CD4-positive, alpha-beta T cell treated with Interleukin-2 at 100 ng/mL for 4 hours (primary cell): ENCODE measurements around the gene LIX1.
"Not testable (repeated sequence)": the region's sequence is repeated elsewhere in the genome, so short reads cannot be mapped to it uniquely, and the experiment has no call there.

ENCODE experiments used
- DNase-seq: peaks from one replicate; pipeline ENCODE4 v3.0.0-alpha.2; 2020; ENCODE audit warnings: low spot score

Gene LIX1

GRCh38 chr5:97141031-97141430, 1.4 kb downstream of the LIX1 start:
- no peak for DNase-seq

- not testable (repeated sequence) for DNase-seq
These were observed 2.2 kb downstream of the LIX1 start for GRCh38 chr5:97140250-97140649.

- no peak for DNase-seq
These were observed 5.9 kb downstream of the LIX1 start for GRCh38 chr5:97136475-97136874.

- no peak for DNase-seq
These were observed 6.5 kb downstream of the LIX1 start for GRCh38 chr5:97135868-97136267.

GRCh38 chr5:97134634-97135033, 7.8 kb downstream of the LIX1 start:
- DNase-seq = no peak

GRCh38 chr5:97133101-97133500, 9.3 kb downstream of the LIX1 start:
- no peak for DNase-seq

GRCh38 chr5:97131921-97132320, 10.5 kb downstream of the LIX1 start:
- DNase-seq = no peak

GRCh38 chr5:97131139-97131710, 11.2 kb downstream of the LIX1 start:
- no peak for DNase-seq

GRCh38 chr5:97127727-97128126, 14.7 kb downstream of the LIX1 start:
- DNase-seq = no peak

GRCh38 chr5:97125125-97125683, 17.2 kb downstream of the LIX1 start:
- no peak for DNase-seq

GRCh38 chr5:97124335-97124734, 18.1 kb downstream of the LIX1 start:
- DNase-seq = no peak

- DNase-seq = no peak
These were observed 20.6 kb downstream of the LIX1 start for GRCh38 chr5:97121848-97122247.

- no peak for DNase-seq
These were observed 22.2 kb downstream of the LIX1 start for GRCh38 chr5:97120195-97120594.

GRCh38 chr5:97119007-97119390, 23.4 kb downstream of the LIX1 start:
- DNase-seq = no peak

- DNase-seq = no peak
These were observed 24.0 kb downstream of the LIX1 start for GRCh38 chr5:97118261-97119006.

- no peak for DNase-seq
These were observed 26.5 kb downstream of the LIX1 start for GRCh38 chr5:97115932-97116331.

- DNase-seq = no peak
These were observed 30.2 kb downstream of the LIX1 start for GRCh38 chr5:97112230-97112629.

GRCh38 chr5:97111616-97112015, 30.8 kb downstream of the LIX1 start:
- no peak for DNase-seq

- DNase-seq = no peak
These were observed 31.4 kb downstream of the LIX1 start for GRCh38 chr5:97111004-97111403.

GRCh38 chr5:97107318-97107717, 35.1 kb downstream of the LIX1 start:
- no peak for DNase-seq

- DNase-seq = no peak
These were observed 36.2 kb downstream of the LIX1 start for GRCh38 chr5:97106216-97106581.

- no peak for DNase-seq
These were observed 36.8 kb downstream of the LIX1 start for GRCh38 chr5:97105501-97106215.

- no peak for DNase-seq
These were observed 40.4 kb downstream of the LIX1 start for GRCh38 chr5:97102010-97102470.
